Stromal cell of bone marrow (primary cell): Measurements from ENCODE around the gene ABCA7.
"Not testable (repeated sequence)": the region's sequence is repeated elsewhere in the genome, so short reads cannot be mapped to it uniquely, and the experiment has no call there.

Source experiments
- DNase-seq: peaks from one replicate; pipeline ENCODE4 v3.0.0-alpha.2; 2012; ENCODE audit warnings: low read depth

The ABCA7 gene

GRCh38 chr19:1017115-1017905 is 22.6 kb upstream of the ABCA7 start:
- no peak for DNase-seq

GRCh38 chr19:1017906-1018305 is 22.0 kb upstream of the ABCA7 start:
- DNase-seq = no peak

- DNase-seq = no peak
Observed at GRCh38 chr19:1018393-1018792, 21.5 kb upstream of the ABCA7 start.

DNA sequence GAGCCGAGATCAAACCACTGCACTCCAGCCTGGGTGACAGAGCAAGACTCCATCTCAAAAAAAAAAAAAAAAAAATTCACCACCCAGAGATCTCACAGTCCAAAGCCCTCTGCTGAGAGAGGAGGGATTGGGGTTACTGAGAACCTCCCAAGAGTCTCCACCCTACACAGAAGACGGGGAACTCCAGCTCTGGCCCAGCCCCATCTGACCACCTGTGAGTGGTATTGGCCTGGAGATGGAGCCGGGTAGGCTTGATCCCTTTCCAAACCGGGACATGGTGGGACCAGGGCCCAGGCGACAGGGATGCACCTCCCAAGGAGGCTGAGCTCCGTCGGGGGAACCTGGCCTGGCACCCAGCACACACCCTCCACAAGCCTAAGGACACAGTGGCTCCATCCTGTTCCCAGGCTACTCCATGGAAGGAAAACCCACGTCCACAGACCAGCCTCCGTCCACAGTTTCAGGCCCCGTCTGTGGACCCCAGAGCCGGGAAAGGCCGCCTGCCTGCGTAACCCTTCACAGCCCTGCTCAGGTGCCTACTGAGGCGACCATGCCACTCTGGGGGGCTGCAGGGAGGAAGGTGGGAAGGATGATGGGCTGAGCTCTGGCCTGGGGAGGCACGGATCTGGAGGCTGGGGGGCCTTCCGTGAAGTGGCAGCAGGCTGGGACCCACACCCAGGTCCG is 20.8 kb upstream of the ABCA7 start:
- DNase-seq = no peak

DNA sequence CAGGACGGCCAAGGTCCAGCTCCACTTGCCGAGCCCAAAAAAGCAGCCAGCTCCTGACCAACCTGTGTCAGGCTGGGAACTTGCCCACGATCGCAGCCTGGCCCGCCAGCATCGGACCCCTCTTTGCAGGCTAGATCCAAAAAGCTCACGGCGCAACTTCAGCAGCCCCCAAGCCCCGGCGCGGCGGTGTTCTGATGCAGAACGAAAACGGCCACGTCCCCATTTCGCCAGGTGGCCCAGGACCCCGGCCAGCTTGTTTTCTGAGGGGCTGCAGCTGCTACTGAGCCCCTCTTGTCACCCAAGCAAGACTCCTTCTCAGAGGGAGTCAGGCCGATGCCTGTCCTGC is 20.3 kb upstream of the ABCA7 start:
- no peak for DNase-seq

DNA sequence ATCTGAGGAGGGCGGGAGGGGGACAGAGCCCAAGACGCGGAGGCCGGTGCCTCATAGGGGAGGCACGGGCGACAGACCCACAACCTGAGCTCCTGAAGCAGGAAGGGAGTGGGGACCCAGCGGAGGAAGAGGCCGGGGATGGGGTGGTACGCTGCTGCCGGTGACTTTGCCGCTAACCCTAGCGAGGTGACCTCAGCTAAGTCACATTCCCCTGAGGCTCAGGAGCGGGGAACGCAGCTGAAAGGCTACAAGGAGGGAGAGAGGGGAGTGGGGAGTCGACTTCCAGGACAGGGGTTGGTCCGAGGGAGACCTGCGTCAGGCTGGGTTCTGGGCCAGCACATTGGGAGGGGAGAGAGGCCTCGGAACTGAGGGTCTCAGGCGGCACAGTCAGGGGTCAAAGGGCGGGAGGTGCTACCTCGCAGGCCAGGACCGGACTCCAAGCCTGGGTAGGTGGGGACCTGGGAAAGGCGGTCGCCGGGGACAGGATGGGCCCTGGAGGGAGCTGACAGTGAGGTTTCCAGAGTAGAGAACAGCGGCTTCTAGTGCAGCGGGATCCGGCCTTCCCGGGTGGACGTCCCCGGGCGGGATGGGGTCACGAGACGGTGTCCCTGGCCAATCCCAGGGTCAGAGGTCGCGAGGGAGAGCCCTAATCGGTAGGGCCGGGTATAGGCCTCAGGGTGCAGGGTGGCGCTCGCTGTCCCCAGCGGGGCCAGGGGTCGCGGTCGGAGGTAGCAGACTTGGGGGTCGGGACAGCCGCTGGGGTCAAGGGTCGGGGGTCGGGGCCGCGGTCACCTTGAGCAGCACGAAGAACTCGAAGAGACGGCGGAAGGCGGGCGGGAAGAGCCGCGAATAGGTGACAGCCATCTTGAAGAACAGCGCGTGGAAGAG is 19.7 kb upstream of the ABCA7 start:
- no peak for DNase-seq

DNA sequence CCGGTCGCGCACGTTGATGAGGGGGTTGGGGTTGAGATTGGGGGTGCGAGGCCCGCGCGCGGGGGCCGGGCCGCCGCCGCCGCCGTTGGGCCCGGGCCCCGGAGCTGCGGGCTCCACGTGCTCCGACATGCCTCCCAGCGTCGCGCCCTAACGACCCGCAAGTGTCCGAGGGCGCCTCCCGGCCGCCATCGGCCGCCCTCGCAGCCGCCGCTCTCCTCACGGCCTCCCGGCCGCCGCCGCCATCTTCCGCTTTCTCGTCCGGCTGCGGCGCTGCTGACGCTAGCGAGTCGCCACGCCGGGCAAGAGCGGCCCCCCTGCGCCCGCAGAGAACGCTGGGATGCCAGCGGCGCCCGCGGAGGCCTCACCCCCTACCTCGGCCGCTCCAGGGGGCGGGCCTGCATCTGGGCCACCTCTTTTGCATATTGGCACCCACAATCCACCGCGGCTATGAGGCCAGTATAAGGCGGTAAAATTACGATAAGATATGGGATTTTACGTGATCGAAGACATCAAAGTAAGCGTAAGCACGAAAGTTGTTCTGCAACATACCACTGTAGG is 19.0 kb upstream of the ABCA7 start, which contains the start of gene TMEM259:
TMEM259 (minus strand) TSS at position 256 of the 558 bp plus-strand sequence; CDS start at position 129, 127 bp downstream.
- DNase-seq = peak; percentile 93

- not testable (repeated sequence) for DNase-seq
Observed at GRCh38 chr19:1023883-1024188, 16.1 kb upstream of the ABCA7 start.

GRCh38 chr19:1025080-1025479 is 14.8 kb upstream of the ABCA7 start:
- DNase-seq = not testable (repeated sequence)

- peak; percentile 52 for DNase-seq
Observed at GRCh38 chr19:1025960-1026782, 13.7 kb upstream of the ABCA7 start, which contains the start of gene CNN2. Gene CNN2 (plus strand): TSS chr19:1026608. CDS start chr19:1026662, 54 bp downstream.

- no peak for DNase-seq
Observed at GRCh38 chr19:1026783-1027649, 12.9 kb upstream of the ABCA7 start.

- no peak for DNase-seq
Observed at GRCh38 chr19:1027650-1028061, 12.3 kb upstream of the ABCA7 start.

DNA sequence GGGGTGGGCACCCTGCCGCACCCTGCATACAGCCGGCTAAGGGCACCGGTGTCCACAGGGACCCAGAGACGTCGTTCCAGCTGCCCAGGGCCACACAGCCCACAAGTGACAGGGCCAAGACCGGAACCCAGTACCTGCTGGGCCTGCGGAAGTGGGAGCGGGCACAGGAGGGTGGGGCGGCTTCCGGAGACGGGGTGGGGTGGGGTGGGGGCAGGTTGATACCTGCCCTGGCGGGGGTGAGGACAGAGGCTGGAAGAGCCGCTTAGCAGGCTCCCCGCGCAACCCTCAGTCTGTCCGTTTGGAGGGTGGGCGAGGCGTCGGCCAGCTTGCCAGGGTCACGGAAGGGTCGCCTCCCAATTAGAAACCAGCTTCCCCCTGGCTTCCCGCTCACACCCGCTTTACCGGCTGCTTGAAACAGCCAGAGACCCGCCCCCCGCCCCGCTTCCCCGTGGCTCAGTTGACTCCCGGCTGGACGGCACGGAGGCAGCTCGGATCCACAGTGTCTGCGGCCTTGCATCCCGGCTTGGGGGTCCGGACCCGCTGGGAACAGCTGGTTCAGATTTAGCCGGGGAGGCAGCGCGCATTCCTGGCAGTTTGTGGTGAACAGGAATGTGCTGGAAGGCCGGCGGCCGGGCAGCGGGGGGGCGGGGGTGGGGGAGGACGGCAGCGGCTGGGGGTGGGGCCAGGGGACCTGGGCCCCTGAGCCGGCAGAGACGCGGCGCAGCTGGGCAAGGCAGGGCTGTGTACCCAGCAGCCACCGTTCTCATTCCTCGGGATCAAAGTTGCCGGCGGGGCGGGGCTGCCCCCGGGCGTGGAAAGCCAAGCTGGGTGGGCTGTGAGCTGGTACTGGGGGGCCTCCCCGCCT is 11.6 kb upstream of the ABCA7 start:
- DNase-seq = peak; percentile 87

- no peak for DNase-seq
Observed at GRCh38 chr19:1032264-1032867, 7.5 kb upstream of the ABCA7 start.

GRCh38 chr19:1035998-1036621 is 3.8 kb upstream of the ABCA7 start:
- DNase-seq = no peak

DNA sequence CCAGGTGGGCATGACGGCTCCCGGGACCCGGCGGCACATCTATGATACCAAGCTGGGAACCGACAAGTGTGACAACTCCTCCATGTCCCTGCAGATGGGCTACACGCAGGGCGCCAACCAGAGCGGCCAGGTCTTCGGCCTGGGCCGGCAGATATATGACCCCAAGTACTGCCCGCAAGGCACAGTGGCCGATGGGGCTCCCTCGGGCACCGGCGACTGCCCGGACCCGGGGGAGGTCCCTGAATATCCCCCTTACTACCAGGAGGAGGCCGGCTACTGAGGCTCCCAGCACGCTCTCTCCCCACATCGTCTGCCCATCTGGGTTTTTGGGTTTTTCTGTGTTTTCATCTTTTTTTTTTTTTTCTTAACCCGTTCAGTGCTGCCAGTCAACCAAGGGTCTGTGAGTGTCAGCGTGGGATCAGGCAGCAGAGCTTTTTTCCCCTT is 2.3 kb upstream of the ABCA7 start:
- no peak for DNase-seq

GRCh38 chr19:1038978-1039645 is 795 bp upstream of the ABCA7 start:
- DNase-seq = no peak
